ENCODE results near the gene BMX. TPM values are rescaled to one million over a fixed set of nuclear protein-coding genes. Genes with fewer than 3 reads are reported as not detected.

Gene BMX
- total and polyA plus RNA-seq, 9 of the 15 experiments (the other 6 are each of a cell fraction or from before 2014, with no cell fraction given) = 0.45 to 4.2 (median 1.8) TPM

GRCh38 chrX:15549189-15550012, 48.8 kb downstream of the BMX start (continued):
- no peak for TF ChIP-seq RREB1 (CRISPR knock-in tag; IDR thresholded peaks at IDR 0.05)
- TF ChIP-seq NR2C1 (IDR thresholded peaks at IDR 0.05) = peak; percentile 58
- TF ChIP-seq NR2C1 (tag; IDR thresholded peaks at IDR 0.05) = no peak
- no peak; the same call in 1 of the 2 replicates for TF ChIP-seq SMARCE1 (IDR thresholded peaks at IDR 0.05)
- no peak for TF ChIP-seq ZNF347 (CRISPR knock-in tag; IDR thresholded peaks at IDR 0.05; ENCODE audit: low read depth)
- no peak for TF ChIP-seq ELK1 (CRISPR knock-in tag; IDR thresholded peaks at IDR 0.05)
- no peak for TF ChIP-seq CBX2 (IDR thresholded peaks at IDR 0.05; ENCODE audit: insufficient read depth, low read length, poor library complexity, severe bottlenecking)
- TF ChIP-seq MTA2 (IDR thresholded peaks at IDR 0.05; ENCODE audit: low read depth) = no peak; the same call in 1 of the 2 replicates
- no peak for TF ChIP-seq DDX20 (tag; IDR thresholded peaks at IDR 0.05; ENCODE audit: low read depth)
- no peak for TF ChIP-seq ZNF76 (CRISPR knock-in tag; IDR thresholded peaks at IDR 0.05; ENCODE audit: borderline replicate concordance)
- TF ChIP-seq SMARCA4 (IDR thresholded peaks at IDR 0.05) = peak; percentile 75; the same call in 1 of the 2 replicates
- TF ChIP-seq SPI1 (IDR thresholded peaks at IDR 0.05; ENCODE audit: borderline replicate concordance, low read depth, low read length) = peak; percentile 51; the same call in 1 of the 2 replicates
- TF ChIP-seq CXXC5 (CRISPR knock-in tag; IDR thresholded peaks at IDR 0.05) = no peak
